ENCODE measurements around the gene CBY2. TPM values are rescaled to one million over a fixed set of nuclear protein-coding genes. Genes with fewer than 3 reads are reported as not detected.

CBY2 gene
- total RNA-seq, 1 donor from 2014 or later = not detected

DNA sequence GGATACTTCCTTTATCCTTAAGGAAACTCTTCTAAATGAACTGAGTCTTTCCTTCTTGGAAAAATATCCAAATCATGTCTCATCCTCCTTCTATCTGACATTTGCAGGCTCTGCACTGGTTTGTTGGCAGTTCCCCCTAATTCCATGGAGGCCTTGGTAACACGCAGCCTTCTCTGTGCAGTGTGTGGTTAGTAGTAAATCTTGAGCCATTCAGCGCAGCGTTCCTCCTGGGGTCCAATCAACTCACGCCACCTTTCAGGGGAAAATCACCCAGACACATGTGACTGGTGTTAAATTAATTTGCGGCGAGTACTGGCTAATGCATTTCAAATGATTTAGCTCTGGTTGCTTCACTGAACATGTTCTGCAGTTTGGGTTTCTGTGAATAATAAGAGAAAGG, 21.0 kb upstream of the CBY2 start:
- H3K79me2 ChIP-seq (ENCODE audit: insufficient read depth, low read length) = no peaks in the 10 kb centered on the region
- no peaks in the 10 kb centered on the region for H3K36me3 Mint-ChIP-seq (ENCODE audit: low read depth, unreplicated experiment)
- no peak overlapping the region for H3K27ac Mint-ChIP-seq (ENCODE audit: unreplicated experiment)
- H2AFZ ChIP-seq (ENCODE audit: low read depth, low read length) = no peak overlapping the region
- H3K4me3 Mint-ChIP-seq (ENCODE audit: unreplicated experiment) = no peak overlapping the region
- no peaks in the 10 kb centered on the region for H3K9me3 ChIP-seq (ENCODE audit: insufficient read depth, low read depth, low read length)
- H4K20me1 ChIP-seq (ENCODE audit: insufficient read depth, low read length) = no peaks in the 10 kb centered on the region
- FAIRE-seq = no peak
- H3K4me1 ChIP-seq (ENCODE audit: insufficient read depth, low read length) = peaks cover 4% of the 10 kb centered on the region
- no peaks in the 10 kb centered on the region for H3K27me3 ChIP-seq (ENCODE audit: insufficient read depth, low read length)
- no peak for TF ChIP-seq EZH2 (IDR thresholded peaks at IDR 0.05; ENCODE audit: insufficient read depth, low read length)
- TF ChIP-seq, protein P1, sequence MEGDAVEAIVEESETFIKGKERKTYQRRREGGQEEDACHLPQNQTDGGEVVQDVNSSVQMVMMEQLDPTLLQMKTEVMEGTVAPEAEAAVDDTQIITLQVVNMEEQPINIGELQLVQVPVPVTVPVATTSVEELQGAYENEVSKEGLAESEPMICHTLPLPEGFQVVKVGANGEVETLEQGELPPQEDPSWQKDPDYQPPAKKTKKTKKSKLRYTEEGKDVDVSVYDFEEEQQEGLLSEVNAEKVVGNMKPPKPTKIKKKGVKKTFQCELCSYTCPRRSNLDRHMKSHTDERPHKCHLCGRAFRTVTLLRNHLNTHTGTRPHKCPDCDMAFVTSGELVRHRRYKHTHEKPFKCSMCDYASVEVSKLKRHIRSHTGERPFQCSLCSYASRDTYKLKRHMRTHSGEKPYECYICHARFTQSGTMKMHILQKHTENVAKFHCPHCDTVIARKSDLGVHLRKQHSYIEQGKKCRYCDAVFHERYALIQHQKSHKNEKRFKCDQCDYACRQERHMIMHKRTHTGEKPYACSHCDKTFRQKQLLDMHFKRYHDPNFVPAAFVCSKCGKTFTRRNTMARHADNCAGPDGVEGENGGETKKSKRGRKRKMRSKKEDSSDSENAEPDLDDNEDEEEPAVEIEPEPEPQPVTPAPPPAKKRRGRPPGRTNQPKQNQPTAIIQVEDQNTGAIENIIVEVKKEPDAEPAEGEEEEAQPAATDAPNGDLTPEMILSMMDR (IDR thresholded peaks at IDR 0.05; ENCODE audit: insufficient read depth, low read depth, low read length) = no peak
- no peaks in the 10 kb centered on the region for H3K9me3 Mint-ChIP-seq (ENCODE audit: unreplicated experiment)
- H3K27me3 Mint-ChIP-seq (ENCODE audit: low read depth, unreplicated experiment) = peaks cover 17% of the 10 kb centered on the region
- no peak overlapping the region for H3K9ac ChIP-seq (ENCODE audit: low read length)
- H3K4me2 ChIP-seq (ENCODE audit: low read length) = no peak overlapping the region
- no peak for DNase-seq (ENCODE audit: low read depth)
- no peak overlapping the region for H3K4me3 ChIP-seq (ENCODE audit: insufficient read depth, low read depth, low read length)
- peaks cover 6% of the 10 kb centered on the region for H3K4me1 Mint-ChIP-seq (ENCODE audit: low read depth, unreplicated experiment)
- no peak overlapping the region for H3K27ac ChIP-seq (ENCODE audit: low read depth, low read length)
- no peaks in the 10 kb centered on the region for H3K36me3 ChIP-seq (ENCODE audit: insufficient read depth, low read length)

DNA sequence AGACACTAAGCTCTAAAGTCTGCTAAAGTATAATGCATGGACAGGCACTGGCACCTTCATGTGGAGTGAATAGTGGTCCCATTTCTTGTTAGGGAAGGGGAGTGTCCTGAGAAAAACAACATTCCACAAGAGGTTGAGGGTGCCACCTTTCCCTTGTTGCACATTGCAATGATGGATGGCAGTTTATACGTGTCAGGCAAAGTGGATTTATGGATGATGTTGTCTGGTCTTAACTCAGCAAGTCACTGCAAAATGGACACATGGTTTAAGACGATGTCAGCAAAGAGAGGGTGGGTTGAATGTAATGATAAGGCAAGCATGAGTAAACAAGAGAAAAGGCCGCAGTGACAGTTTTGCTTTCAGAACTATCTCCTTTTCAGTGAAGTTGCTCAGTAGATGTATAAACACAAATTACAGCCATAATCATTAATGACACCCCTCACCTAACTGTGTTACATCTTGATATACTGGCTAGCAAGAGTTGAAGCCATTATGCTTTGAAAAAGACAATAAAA, 19.6 kb upstream of the CBY2 start:
- Histone ChIP-seq H3K4me1 (ENCODE audit: insufficient read depth, low read length) (peaks cover 4% of the 10 kb centered on the region), H2AFZ (ENCODE audit: low read depth, low read length) (no peak overlapping the region), H4K20me1 (ENCODE audit: insufficient read depth, low read length) (no peaks in the 10 kb centered on the region), H3K4me3 (ENCODE audit: insufficient read depth, low read depth, low read length) (no peak overlapping the region), H3K79me2 (ENCODE audit: insufficient read depth, low read length) (no peaks in the 10 kb centered on the region), H3K9ac (ENCODE audit: low read length) (no peak overlapping the region), H3K27ac (ENCODE audit: low read depth, low read length) (no peak overlapping the region), H3K9me3 (ENCODE audit: insufficient read depth, low read depth, low read length) (no peaks in the 10 kb centered on the region), H3K36me3 (ENCODE audit: insufficient read depth, low read length) (no peaks in the 10 kb centered on the region), H3K27me3 (ENCODE audit: insufficient read depth, low read length) (peaks cover 3% of the 10 kb centered on the region), H3K4me2 (ENCODE audit: low read length) (no peak overlapping the region)
- H3K27me3 Mint-ChIP-seq (ENCODE audit: low read depth, unreplicated experiment) = peaks cover 12% of the 10 kb centered on the region
- H3K4me1 Mint-ChIP-seq (ENCODE audit: low read depth, unreplicated experiment) = peaks cover 6% of the 10 kb centered on the region
- H3K36me3 Mint-ChIP-seq (ENCODE audit: low read depth, unreplicated experiment) = no peaks in the 10 kb centered on the region
- no peak for DNase-seq (ENCODE audit: low read depth)
- H3K4me3 Mint-ChIP-seq (ENCODE audit: unreplicated experiment) = no peak overlapping the region
- H3K27ac Mint-ChIP-seq (ENCODE audit: unreplicated experiment) = no peak overlapping the region
- TF ChIP-seq, protein P1 (IDR thresholded peaks at IDR 0.05; ENCODE audit: insufficient read depth, low read depth, low read length) = no peak
- no peak for TF ChIP-seq EZH2 (IDR thresholded peaks at IDR 0.05; ENCODE audit: insufficient read depth, low read length)
- FAIRE-seq = no peak
- no peaks in the 10 kb centered on the region for H3K9me3 Mint-ChIP-seq (ENCODE audit: unreplicated experiment)

DNA sequence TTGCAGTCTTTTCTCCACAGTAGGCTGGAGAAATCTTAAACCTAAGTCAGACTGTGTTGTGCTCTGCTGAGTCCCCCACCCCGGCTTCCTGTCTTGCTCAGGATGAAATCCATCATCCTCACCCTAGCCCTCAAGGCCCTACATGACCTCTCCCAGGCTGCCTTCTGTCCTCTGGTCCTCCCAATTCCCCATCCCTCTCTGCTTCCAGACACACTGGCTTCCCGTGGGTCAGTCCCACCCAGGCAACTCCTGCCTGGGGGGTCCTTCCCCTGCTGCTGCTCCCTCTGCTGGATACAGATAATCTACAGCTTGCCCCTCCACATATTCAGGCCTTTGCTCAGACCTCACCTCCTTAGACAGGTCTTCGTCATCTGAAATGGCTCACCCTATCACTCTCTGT, 18.4 kb upstream of the CBY2 start:
- TF ChIP-seq, protein P1 (IDR thresholded peaks at IDR 0.05; ENCODE audit: insufficient read depth, low read depth, low read length) = no peak
- no peak for TF ChIP-seq EZH2 (IDR thresholded peaks at IDR 0.05; ENCODE audit: insufficient read depth, low read length)
- H3K27me3 Mint-ChIP-seq (ENCODE audit: low read depth, unreplicated experiment) = peaks cover 12% of the 10 kb centered on the region
- H3K9me3 ChIP-seq (ENCODE audit: insufficient read depth, low read depth, low read length) = no peaks in the 10 kb centered on the region
- H4K20me1 ChIP-seq (ENCODE audit: insufficient read depth, low read length) = no peaks in the 10 kb centered on the region
- no peak overlapping the region for H3K27ac ChIP-seq (ENCODE audit: low read depth, low read length)
- no peak overlapping the region for H3K4me3 Mint-ChIP-seq (ENCODE audit: unreplicated experiment)
- H3K9me3 Mint-ChIP-seq (ENCODE audit: unreplicated experiment) = no peaks in the 10 kb centered on the region
- H3K4me1 Mint-ChIP-seq (ENCODE audit: low read depth, unreplicated experiment) = no peaks in the 10 kb centered on the region
- no peak for DNase-seq (ENCODE audit: low read depth)
- H3K9ac ChIP-seq (ENCODE audit: low read length) = no peak overlapping the region
- H3K4me3 ChIP-seq (ENCODE audit: insufficient read depth, low read depth, low read length) = no peak overlapping the region
- peaks cover 3% of the 10 kb centered on the region for H3K27me3 ChIP-seq (ENCODE audit: insufficient read depth, low read length)
- no peaks in the 10 kb centered on the region for H3K4me1 ChIP-seq (ENCODE audit: insufficient read depth, low read length)
- H3K79me2 ChIP-seq (ENCODE audit: insufficient read depth, low read length) = no peaks in the 10 kb centered on the region
- no peaks in the 10 kb centered on the region for H3K36me3 Mint-ChIP-seq (ENCODE audit: low read depth, unreplicated experiment)
- no peak overlapping the region for H3K4me2 ChIP-seq (ENCODE audit: low read length)
- H2AFZ ChIP-seq (ENCODE audit: low read depth, low read length) = no peak overlapping the region
- no peak overlapping the region for H3K27ac Mint-ChIP-seq (ENCODE audit: unreplicated experiment)
- H3K36me3 ChIP-seq (ENCODE audit: insufficient read depth, low read length) = no peaks in the 10 kb centered on the region
- FAIRE-seq = no peak
